K562 (cell line): ENCODE measurements around the gene PTGES3L. TPM values are rescaled to one million over a fixed set of nuclear protein-coding genes. Genes with fewer than 3 reads are reported as not detected.
A peak's percentile ranks its signal among the peaks of the same experiment; 100 is the strongest.

ENCODE experiments used
- CXXC5 ChIP-seq: fragments of 250-450 bp; sonication (Bioruptor Pico); IDR thresholded peaks from 2 replicates; pipeline ENCODE4 v1.8.0; 2022; ENCODE audit warnings: inconsistent platforms, mild to moderate bottlenecking, moderate library complexity
- MTA3 ChIP-seq: fragments of 450-650 bp; formaldehyde crosslinking; IDR thresholded peaks from 2 replicates; pipeline ENCODE4 v1.6.1; 2017; ENCODE audit warnings: mild to moderate bottlenecking, borderline replicate concordance
- NKRF ChIP-seq: fragments of 450-650 bp; IDR thresholded peaks from 2 replicates; pipeline ENCODE4 v1.6.1; 2016; ENCODE audit warnings: borderline replicate concordance
- POLR2A ChIP-seq: fragments of 450-650 bp; conservative IDR thresholded peaks from 2 replicates; pipeline ENCODE4 v1.6.1; 2016
- SPI1 ChIP-seq: IDR thresholded peaks from 2 replicates; pipeline ENCODE4 v1.6.1; 2011; ENCODE audit warnings: low read depth, low read length, control low read depth, borderline replicate concordance
- TOE1 ChIP-seq, 2 experiments: fragments of 450-650 bp in 1 of 2; sonication (generic) in 1 of 2; formaldehyde crosslinking in 1 of 2; IDR thresholded peaks; 2 replicates each; pipeline versions ENCODE4 v1.7.1 to v1.8.0; 2016 to 2022; ENCODE audit warnings: borderline replicate concordance in 2 of 2, mild to moderate bottlenecking in 2 of 2, antibody characterized with exemption in 1 of 2, inconsistent platforms in 1 of 2, low read depth in 1 of 2, missing genetic modification reagents in 1 of 2, moderate library complexity in 1 of 2
- VEZF1 ChIP-seq: fragments of 200-800 bp; sonication (Bioruptor generic); IDR thresholded peaks from 2 replicates; pipeline ENCODE4 v1.6.1; 2017; ENCODE audit warnings: missing genetic modification characterization, missing compliant biosample characterization
- ZBTB40 ChIP-seq, 2 experiments: fragments of 450-650 bp in 1 of 2; sonication (generic) in 1 of 2; formaldehyde crosslinking in 1 of 2; IDR thresholded peaks; 2 replicates each; pipeline versions ENCODE4 v1.7.1 to v1.9.0; 2016 to 2022; ENCODE audit warnings: inconsistent platforms in 1 of 2, mild to moderate bottlenecking in 1 of 2, missing genetic modification reagents in 1 of 2
- ZFX ChIP-seq: sonication (generic); formaldehyde crosslinking; IDR thresholded peaks from 2 replicates; pipeline ENCODE4 v1.8.0; 2022; ENCODE audit warnings: mild to moderate bottlenecking, missing genetic modification reagents, moderate library complexity
- polyA plus RNA-seq, 8 experiments: library from polyadenylated mRNA; depleted of rRNA in 4 of 8; stranded (reverse) in 5 of 8; unstranded in 3 of 8; fragments of >200 nt; fragmentation: Nextera tagmentation in 2 of 8; fragmentation: Illumina TruSeq in 1 of 8; extraction: Ambion mirVana in 2 of 8; extraction: Trizol in 1 of 8; gene quantifications; 2 replicates each; pipeline versions ENCODE4 v1.2.1 to v1.2.3, GENCODE V29; 2011 to 2014; ENCODE audit warnings: inconsistent platforms in 1 of 8, missing spikeins in 1 of 8
- total RNA-seq, 7 experiments: library from RNA; depleted of rRNA in 6 of 7; stranded (reverse); fragments of >200 nt in 6 of 7; fragmentation: Illumina TruSeq in 2 of 7; extraction: Trizol in 2 of 7; gene quantifications; 2 replicates each; pipeline versions ENCODE4 v1.2.1 to v1.2.3, GENCODE V29; 2011 to 2021; ENCODE audit warnings: low replicate concordance in 1 of 7
- TF ChIP-seq, protein P1 (sequence below): fragments of 250-450 bp; sonication (Bioruptor Pico); IDR thresholded peaks from 2 replicates; pipeline ENCODE4 v1.5.0; 2021

PTGES3L gene
- total and polyA plus RNA-seq, 9 of the 15 experiments (the other 6 are each of a cell fraction or from before 2014, with no cell fraction given), result 6.0 to 16.0 (median 9.6) TPM

- TF ChIP-seq NKRF (peak; percentile 62; the same call in 1 of the 2 replicates), CXXC5 (CRISPR knock-in tag) (0 out of 2 replicates have a peak, but pooled peaks have one; percentile 15), ZFX (CRISPR knock-in tag) (peak; percentile 36; the same call in 1 of the 2 replicates), ZBTB40 (IDR thresholded peaks at IDR 0.05) (peak; percentile 71), ZBTB40 (CRISPR knock-in tag; IDR thresholded peaks at IDR 0.05) (no peak), VEZF1 (CRISPR knock-in tag) (peak; percentile 48), TOE1 (IDR thresholded peaks at IDR 0.05; ENCODE audit: borderline replicate concordance) (0 out of 2 replicates have a peak, but pooled peaks have one; percentile 33), TOE1 (CRISPR knock-in tag; IDR thresholded peaks at IDR 0.05; ENCODE audit: borderline replicate concordance, low read depth) (no peak), SPI1 (0 out of 2 replicates have a peak, but pooled peaks have one; percentile 18), MTA3 (0 out of 2 replicates have a peak, but pooled peaks have one; percentile 46), POLR2A (peak; percentile 59)
- TF ChIP-seq, protein P1, sequence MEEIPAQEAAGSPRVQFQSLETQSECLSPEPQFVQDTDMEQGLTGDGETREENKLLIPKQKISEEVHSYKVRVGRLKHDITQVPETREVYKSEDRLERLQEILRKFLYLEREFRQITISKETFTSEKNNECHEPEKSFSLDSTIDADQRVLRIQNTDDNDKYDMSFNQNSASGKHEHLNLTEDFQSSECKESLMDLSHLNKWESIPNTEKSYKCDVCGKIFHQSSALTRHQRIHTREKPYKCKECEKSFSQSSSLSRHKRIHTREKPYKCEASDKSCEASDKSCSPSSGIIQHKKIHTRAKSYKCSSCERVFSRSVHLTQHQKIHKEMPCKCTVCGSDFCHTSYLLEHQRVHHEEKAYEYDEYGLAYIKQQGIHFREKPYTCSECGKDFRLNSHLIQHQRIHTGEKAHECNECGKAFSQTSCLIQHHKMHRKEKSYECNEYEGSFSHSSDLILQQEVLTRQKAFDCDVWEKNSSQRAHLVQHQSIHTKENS, result no peak
Observed at GRCh38 chr17:42979511-42980273, at the start of gene PTGES3L (continued).
